SK-N-SH (cell line): ENCODE measurements around the gene SDK1.

Source experiments
- EP300 ChIP-seq, 2 experiments: IDR thresholded peaks; 2 replicates each; pipeline versions ENCODE4 v1.4.0 to v1.6.1; 2012; ENCODE audit warnings: borderline replicate concordance in 1 of 2, low read depth in 1 of 2, low read length in 1 of 2
- MAX ChIP-seq: IDR thresholded peaks from 2 replicates; pipeline ENCODE4 v1.4.0; 2012; ENCODE audit warnings: low read depth
- POLR2AphosphoS5 ChIP-seq: IDR thresholded peaks from 2 replicates; pipeline ENCODE4 v1.6.1; 2012; ENCODE audit warnings: low read depth, low read length
- SIN3A ChIP-seq: IDR thresholded peaks from 2 replicates; pipeline ENCODE4 v1.6.1; 2012; ENCODE audit warnings: low read depth, mild to moderate bottlenecking, low read length, moderate library complexity, borderline replicate concordance
- TAF1 ChIP-seq: IDR thresholded peaks from 2 replicates; pipeline ENCODE4 v1.6.1; 2012; ENCODE audit warnings: low read depth, mild to moderate bottlenecking, low read length, moderate library complexity, borderline replicate concordance
- USF1 ChIP-seq: IDR thresholded peaks from 2 replicates; pipeline ENCODE4 v1.4.0; 2012; ENCODE audit warnings: low read depth, borderline replicate concordance
- YY1 ChIP-seq: IDR thresholded peaks from 2 replicates; pipeline ENCODE4 v1.4.0; 2012; ENCODE audit warnings: low read depth, mild to moderate bottlenecking
- TF ChIP-seq, protein P1 (sequence below): fragments of 200-600 bp; sonication (generic); IDR thresholded peaks from 2 replicates; pipeline ENCODE4 v1.6.1; 2017; ENCODE audit warnings: antibody characterized with exemption, mild to moderate bottlenecking, moderate library complexity
- TF ChIP-seq, protein P2 (sequence below): IDR thresholded peaks from 2 replicates; pipeline ENCODE4 v1.6.1; 2012; ENCODE audit warnings: mild to moderate bottlenecking, low read depth, low read length, moderate library complexity

DNA sequence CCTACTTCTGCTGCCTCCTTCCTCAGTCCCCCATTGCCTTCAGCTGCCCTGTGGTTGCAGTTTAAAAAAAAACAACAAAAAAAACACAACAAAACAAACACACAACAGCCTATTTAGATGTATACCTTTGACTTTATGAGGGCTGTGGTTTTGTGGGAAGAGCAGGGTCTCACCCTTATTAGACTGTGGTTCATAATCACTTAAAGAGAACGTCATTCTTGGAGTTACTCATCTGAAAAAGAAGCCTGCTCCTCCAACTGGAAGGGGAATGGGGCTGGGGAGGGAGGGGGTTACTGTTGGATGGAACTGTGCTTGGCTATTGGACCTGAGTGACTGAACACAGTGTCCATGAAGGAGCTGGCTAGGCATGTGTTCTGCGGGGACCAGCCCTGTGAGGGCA lies 48.1 kb downstream of the SDK1 start:
- TF ChIP-seq YY1 (no peak), MAX (no peak), POLR2AphosphoS5 (no peak), USF1 (no peak), SIN3A (no peak), EP300 (IDR thresholded peaks at IDR 0.05; ENCODE audit: borderline replicate concordance in 1 of 2, low read depth in 1 of 2, low read length in 1 of 2) (no peak), TAF1 (no peak)
- TF ChIP-seq, protein P1, sequence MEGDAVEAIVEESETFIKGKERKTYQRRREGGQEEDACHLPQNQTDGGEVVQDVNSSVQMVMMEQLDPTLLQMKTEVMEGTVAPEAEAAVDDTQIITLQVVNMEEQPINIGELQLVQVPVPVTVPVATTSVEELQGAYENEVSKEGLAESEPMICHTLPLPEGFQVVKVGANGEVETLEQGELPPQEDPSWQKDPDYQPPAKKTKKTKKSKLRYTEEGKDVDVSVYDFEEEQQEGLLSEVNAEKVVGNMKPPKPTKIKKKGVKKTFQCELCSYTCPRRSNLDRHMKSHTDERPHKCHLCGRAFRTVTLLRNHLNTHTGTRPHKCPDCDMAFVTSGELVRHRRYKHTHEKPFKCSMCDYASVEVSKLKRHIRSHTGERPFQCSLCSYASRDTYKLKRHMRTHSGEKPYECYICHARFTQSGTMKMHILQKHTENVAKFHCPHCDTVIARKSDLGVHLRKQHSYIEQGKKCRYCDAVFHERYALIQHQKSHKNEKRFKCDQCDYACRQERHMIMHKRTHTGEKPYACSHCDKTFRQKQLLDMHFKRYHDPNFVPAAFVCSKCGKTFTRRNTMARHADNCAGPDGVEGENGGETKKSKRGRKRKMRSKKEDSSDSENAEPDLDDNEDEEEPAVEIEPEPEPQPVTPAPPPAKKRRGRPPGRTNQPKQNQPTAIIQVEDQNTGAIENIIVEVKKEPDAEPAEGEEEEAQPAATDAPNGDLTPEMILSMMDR, result no peak
- TF ChIP-seq, protein P2, sequence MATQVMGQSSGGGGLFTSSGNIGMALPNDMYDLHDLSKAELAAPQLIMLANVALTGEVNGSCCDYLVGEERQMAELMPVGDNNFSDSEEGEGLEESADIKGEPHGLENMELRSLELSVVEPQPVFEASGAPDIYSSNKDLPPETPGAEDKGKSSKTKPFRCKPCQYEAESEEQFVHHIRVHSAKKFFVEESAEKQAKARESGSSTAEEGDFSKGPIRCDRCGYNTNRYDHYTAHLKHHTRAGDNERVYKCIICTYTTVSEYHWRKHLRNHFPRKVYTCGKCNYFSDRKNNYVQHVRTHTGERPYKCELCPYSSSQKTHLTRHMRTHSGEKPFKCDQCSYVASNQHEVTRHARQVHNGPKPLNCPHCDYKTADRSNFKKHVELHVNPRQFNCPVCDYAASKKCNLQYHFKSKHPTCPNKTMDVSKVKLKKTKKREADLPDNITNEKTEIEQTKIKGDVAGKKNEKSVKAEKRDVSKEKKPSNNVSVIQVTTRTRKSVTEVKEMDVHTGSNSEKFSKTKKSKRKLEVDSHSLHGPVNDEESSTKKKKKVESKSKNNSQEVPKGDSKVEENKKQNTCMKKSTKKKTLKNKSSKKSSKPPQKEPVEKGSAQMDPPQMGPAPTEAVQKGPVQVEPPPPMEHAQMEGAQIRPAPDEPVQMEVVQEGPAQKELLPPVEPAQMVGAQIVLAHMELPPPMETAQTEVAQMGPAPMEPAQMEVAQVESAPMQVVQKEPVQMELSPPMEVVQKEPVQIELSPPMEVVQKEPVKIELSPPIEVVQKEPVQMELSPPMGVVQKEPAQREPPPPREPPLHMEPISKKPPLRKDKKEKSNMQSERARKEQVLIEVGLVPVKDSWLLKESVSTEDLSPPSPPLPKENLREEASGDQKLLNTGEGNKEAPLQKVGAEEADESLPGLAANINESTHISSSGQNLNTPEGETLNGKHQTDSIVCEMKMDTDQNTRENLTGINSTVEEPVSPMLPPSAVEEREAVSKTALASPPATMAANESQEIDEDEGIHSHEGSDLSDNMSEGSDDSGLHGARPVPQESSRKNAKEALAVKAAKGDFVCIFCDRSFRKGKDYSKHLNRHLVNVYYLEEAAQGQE, result no peak
